Sigmoid colon (tissue), 4 donors: ENCODE measurements around the gene COIL.

Experiments
- POLR2A ChIP-seq, 2 donors: fragments of 450-650 bp; IDR thresholded peaks; one replicate each; pipeline ENCODE4 v1.6.1; 2016; ENCODE audit warnings: antibody characterized with exemption in 2 of 2, mild to moderate bottlenecking in 2 of 2, moderate library complexity in 2 of 2
- POLR2AphosphoS5 ChIP-seq, 4 donors: sonication (generic); formaldehyde crosslinking; IDR thresholded peaks; one replicate each; pipeline ENCODE4 v1.6.1; 2017; ENCODE audit warnings: antibody characterized with exemption in 4 of 4
- TF ChIP-seq, protein P1 (sequence below), 4 experiments: fragments of 450-650 bp in 3 of 4; fragments of 200-600 bp in 1 of 4; IDR thresholded peaks; one replicate each; pipeline ENCODE4 v1.5.1; 2016 to 2019; ENCODE audit warnings: antibody characterized with exemption in 4 of 4, mild to moderate bottlenecking in 3 of 4, moderate library complexity in 2 of 4

DNA sequence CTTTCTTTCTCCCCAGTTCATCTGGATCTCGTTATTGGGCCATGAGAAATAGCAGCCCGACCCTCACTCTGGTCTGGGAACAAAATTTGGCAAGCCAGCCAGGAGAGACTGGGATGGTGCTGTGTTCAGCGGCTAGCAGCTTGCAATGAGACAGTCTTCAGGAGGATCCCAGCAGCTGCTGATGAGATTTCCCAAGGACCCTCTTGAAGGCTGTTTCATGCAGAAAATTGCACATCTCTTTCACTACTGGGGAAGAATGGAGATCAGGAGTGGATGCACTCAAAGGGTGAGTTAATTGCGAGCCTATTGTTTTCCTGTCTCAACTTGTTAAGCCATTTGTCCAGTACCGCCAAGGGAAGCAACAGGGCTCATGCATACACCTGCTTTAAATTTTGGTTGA is 5.5 kb upstream of the COIL start:
- TF ChIP-seq, protein P1, sequence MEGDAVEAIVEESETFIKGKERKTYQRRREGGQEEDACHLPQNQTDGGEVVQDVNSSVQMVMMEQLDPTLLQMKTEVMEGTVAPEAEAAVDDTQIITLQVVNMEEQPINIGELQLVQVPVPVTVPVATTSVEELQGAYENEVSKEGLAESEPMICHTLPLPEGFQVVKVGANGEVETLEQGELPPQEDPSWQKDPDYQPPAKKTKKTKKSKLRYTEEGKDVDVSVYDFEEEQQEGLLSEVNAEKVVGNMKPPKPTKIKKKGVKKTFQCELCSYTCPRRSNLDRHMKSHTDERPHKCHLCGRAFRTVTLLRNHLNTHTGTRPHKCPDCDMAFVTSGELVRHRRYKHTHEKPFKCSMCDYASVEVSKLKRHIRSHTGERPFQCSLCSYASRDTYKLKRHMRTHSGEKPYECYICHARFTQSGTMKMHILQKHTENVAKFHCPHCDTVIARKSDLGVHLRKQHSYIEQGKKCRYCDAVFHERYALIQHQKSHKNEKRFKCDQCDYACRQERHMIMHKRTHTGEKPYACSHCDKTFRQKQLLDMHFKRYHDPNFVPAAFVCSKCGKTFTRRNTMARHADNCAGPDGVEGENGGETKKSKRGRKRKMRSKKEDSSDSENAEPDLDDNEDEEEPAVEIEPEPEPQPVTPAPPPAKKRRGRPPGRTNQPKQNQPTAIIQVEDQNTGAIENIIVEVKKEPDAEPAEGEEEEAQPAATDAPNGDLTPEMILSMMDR (IDR thresholded peaks at IDR 0.05), result no peak
- no peak for TF ChIP-seq POLR2AphosphoS5 (IDR thresholded peaks at IDR 0.05)
- no peak for TF ChIP-seq POLR2A (IDR thresholded peaks at IDR 0.05)
